Activated CD8-positive, alpha-beta memory T cell treated with anti-CD3 and anti-CD28 coated beads, Interleukin-2, amount 10 ng/mL, durations not matched to agents 7 days and 5 days (primary cell): ENCODE data around the gene PRR29. TPM values are rescaled to one million over a fixed set of nuclear protein-coding genes. Genes with fewer than 3 reads are reported as not detected.
"Not testable (repeated sequence)": the region's sequence is repeated elsewhere in the genome, so short reads cannot be mapped to it uniquely, and the experiment has no call there.

Source experiments
- ATAC-seq: fragments of 150-1000 bp; cut with Tn5 transposase; one replicate; pipeline ENCODE4 v1.10.0; 2021; ENCODE audit warnings: moderate library complexity
- CTCF ChIA-PET: fragments of 350-600 bp; sonication (Branson Sonifier 250); formaldehyde crosslinking; loops from one replicate; lab custom pipeline; 2021; ENCODE audit warnings: antibody characterized with exemption; lab: Charles Lee
- DNase-seq: peaks from one replicate; pipeline ENCODE4 v3.0.0-alpha.2; 2020
- H3K27ac Mint-ChIP-seq: one replicate; pipeline ENCODE4 v1.8.0; 2021; ENCODE audit warnings: mild to moderate bottlenecking, mixed read lengths
- H3K27me3 Mint-ChIP-seq: one replicate; pipeline ENCODE4 v1.8.0; 2021; ENCODE audit warnings: mixed read lengths
- H3K36me3 Mint-ChIP-seq: one replicate; pipeline ENCODE4 v1.8.0; 2021; ENCODE audit warnings: mild to moderate bottlenecking, mixed read lengths
- H3K4me1 Mint-ChIP-seq: one replicate; pipeline ENCODE4 v1.8.0; 2021; ENCODE audit warnings: mixed read lengths
- H3K4me3 Mint-ChIP-seq: one replicate; pipeline ENCODE4 v1.8.0; 2021; ENCODE audit warnings: mild to moderate bottlenecking, moderate library complexity, mixed read lengths
- H3K9me3 Mint-ChIP-seq: one replicate; pipeline ENCODE4 v1.8.0; 2022; ENCODE audit warnings: low read depth, mixed read lengths
- total RNA-seq, 2 experiments: library from RNA; stranded (reverse); gene quantifications; one replicate each; pipeline ENCODE4 v1.2.3, GENCODE V29; 2021

PRR29 gene
- total RNA-seq, 2 experiments from 2014 or later = 1.5 to 3.3 TPM

DNA sequence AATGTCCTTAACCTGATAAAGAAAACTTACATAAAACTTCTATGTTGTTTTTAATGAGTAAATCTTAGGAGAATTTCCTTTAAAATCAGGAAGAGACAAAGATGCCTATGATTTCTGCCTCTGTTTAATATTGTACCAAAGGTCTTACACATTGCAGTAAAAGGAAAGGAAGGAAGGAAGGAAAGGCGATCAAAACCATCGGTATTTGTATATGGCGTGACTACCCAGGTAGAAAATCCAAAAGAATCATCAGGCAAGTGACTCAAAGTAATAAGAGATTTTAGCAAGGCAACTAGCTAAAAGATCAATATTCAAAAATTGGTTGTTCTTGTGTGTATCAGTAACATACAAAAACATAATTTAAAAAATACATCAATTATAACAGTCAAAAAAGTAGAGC lies 18.8 kb downstream of the PRR29 start:
- H3K36me3 Mint-ChIP-seq = peaks cover 3% of the 10 kb centered on the region
- peak overlapping the region; percentile 93 for H3K27ac Mint-ChIP-seq
- CTCF ChIA-PET = interaction anchor here (0.9 to 3.3 kb wide), 16 partner anchors 9 to 128 kb away, joined by 3 to 29 read pairs (median 8); partner anchors contain the start of genes CSHL1 and ERN1
- ATAC-seq = no peak
- H3K9me3 Mint-ChIP-seq = no peaks in the 10 kb centered on the region
- H3K4me1 Mint-ChIP-seq = peaks cover 65% of the 10 kb centered on the region
- peak overlapping the region; percentile 69 for H3K4me3 Mint-ChIP-seq
- no peak for DNase-seq
- no peaks in the 10 kb centered on the region for H3K27me3 Mint-ChIP-seq

DNA sequence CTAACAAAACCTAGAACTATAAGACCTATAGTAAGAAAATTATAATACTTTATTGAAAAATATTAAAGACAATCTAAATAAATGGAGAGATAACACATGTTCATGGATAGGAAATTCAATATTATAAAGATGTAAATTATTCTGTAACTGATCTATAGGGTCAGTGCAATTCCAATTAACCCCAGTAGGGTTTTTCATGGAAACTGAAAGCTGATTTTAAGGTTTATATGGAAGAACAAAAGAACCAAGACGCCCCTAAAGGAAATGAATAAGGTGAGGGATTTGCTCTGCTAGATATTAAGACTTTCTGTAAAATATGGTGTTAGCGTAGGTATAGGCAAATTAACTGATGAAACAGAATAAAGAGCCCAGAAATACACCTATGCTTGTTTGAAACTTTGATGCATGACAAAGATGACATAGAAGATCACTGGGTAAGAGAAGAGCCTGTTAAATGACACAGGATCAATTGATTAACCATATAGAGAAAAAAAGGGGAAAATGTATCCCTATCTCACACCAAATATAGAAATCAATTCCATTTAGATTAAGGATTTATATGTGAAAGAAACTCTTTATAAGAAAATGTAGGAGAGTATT lies 19.3 kb downstream of the PRR29 start:
- Mint-ChIP-seq H3K9me3 (no peaks in the 10 kb centered on the region), H3K4me3 (peak overlapping the region; percentile 50), H3K4me1 (peaks cover 70% of the 10 kb centered on the region), H3K27ac (peak overlapping the region; percentile 84), H3K27me3 (no peaks in the 10 kb centered on the region), H3K36me3 (peaks cover 3% of the 10 kb centered on the region)
- CTCF ChIA-PET = interaction anchor here (0.7 to 3.3 kb wide), 13 partner anchors 8 to 128 kb away, joined by 3 to 29 read pairs (median 8); partner anchors contain the start of genes CSHL1, ERN1 and PRR29
- no peak for ATAC-seq
- DNase-seq = no peak

DNA sequence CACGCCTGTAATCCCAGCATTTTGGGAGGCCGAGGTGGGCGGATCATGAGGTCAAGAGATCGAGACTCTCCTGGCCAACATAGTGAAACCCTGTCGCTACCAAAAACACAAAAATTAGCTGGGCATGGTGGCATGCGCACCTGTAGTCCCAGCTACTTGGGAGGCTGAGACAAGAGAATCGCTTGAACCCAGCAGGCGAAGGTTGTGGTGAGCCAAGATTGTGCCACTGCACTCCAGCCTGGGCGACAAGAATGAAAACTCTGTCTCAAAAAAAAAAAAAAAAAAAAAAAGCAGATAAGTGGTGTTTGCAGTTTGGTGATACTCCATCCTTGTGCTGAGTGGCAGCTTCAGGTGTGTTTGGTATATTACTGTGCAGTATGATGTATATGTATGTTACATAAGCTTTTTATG lies 21.4 kb downstream of the PRR29 start:
- peak overlapping the region; percentile 98 for H3K27ac Mint-ChIP-seq
- not testable (repeated sequence) for H3K27me3 Mint-ChIP-seq, H3K36me3 Mint-ChIP-seq, H3K9me3 Mint-ChIP-seq
- H3K4me1 Mint-ChIP-seq = peaks cover 71% of the 10 kb centered on the region
- DNase-seq (peak; percentile 50), ATAC-seq (peak; percentile 7)
- CTCF ChIA-PET = interaction anchor here (0.7 to 4.5 kb wide), 17 partner anchors 9 to 176 kb away, joined by 3 to 30 read pairs (median 7); partner anchors contain the start of genes GH1 and PRR29
- peak overlapping the region; percentile 92 for H3K4me3 Mint-ChIP-seq

DNA sequence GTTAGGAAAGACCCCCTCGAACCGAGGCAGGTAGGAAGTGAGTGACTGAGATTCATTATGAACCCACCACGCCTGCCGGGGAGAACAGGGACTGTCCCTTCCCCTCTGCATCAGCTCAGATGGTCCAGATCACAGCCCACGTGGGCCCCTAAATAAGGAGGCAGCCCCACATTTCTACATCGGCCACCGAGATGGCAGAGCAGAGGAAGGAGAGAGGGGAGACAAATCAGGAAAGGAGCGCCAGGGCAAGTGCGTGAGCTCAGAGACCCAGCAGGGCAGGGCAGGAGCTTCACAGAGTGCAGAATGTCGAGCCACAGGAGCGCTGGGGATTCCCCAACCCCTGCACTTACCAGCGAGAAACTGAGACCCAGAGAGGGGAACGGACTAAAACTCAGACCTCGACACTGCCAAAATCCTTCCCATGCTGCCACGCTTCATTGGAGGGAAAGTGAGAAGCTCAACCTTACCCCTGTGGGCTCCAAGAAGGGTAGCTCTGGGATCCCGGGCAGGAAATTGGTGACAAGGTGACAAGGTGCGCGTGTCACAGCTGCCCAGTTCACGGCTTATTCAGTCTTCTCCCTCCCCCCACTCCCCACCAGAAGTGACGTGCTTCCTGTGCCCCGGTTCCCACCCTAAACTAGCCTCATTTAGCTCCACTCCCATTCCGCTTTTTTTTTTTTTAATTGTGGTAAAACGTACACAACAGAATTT lies 22.1 kb downstream of the PRR29 start, which contains the start of gene ICAM2:
ICAM2 (minus strand) TSS at position 578 of the 711 bp plus-strand sequence. CDS start 13,942 bp downstream, outside the sequence.
- no peaks in the 10 kb centered on the region for H3K9me3 Mint-ChIP-seq
- DNase-seq (peak; percentile 97), ATAC-seq (peak; percentile 75)
- H3K36me3 Mint-ChIP-seq = no peaks in the 10 kb centered on the region
- H3K4me1 Mint-ChIP-seq = peaks cover 73% of the 10 kb centered on the region
- H3K27me3 Mint-ChIP-seq = no peaks in the 10 kb centered on the region
- H3K4me3 Mint-ChIP-seq = peak within 1 kb of the TSS; percentile 92
- CTCF ChIA-PET = interaction anchor here (0.6 to 4.5 kb wide), 30 partner anchors 9 to 736 kb away, joined by 3 to 30 read pairs (median 4); partner anchors contain the start of genes CSHL1, GH1 and PRR29
- H3K27ac Mint-ChIP-seq = peak within 1 kb of the TSS; percentile 98

DNA sequence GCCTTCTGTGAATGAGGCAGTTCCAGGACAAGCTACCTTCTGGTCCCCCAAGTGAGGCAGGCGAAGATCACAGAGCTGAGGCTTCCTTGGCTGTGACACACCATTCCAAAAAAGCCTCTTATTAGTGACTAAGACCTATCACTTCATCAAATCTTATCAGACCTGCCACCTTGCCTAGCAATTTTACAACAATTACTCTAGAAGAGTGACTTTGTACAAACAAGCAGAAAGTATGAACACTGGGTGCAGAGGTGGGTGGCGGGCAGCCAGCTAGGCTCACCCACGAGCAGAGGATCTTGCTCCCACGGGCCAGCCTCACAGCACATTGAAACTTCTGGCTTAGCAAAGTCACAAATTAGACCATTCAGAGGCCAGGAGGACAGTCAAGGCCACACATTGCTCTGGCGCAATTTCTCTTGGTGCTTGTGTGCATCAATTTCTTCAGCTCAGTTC lies 24.5 kb downstream of the PRR29 start:
- peak overlapping the region; percentile 80 for H3K27ac Mint-ChIP-seq
- DNase-seq = no peak
- peaks cover 69% of the 10 kb centered on the region for H3K4me1 Mint-ChIP-seq
- H3K9me3 Mint-ChIP-seq = no peaks in the 10 kb centered on the region
- CTCF ChIA-PET = interaction anchor here (0.7 to 10.4 kb wide), 7 partner anchors 32 to 687 kb away, joined by 3 to 488 read pairs (median 4); partner anchors contain the start of gene ERN1
- ATAC-seq = no peak
- H3K27me3 Mint-ChIP-seq = no peaks in the 10 kb centered on the region
- no peaks in the 10 kb centered on the region for H3K36me3 Mint-ChIP-seq
- H3K4me3 Mint-ChIP-seq = no peak overlapping the region

DNA sequence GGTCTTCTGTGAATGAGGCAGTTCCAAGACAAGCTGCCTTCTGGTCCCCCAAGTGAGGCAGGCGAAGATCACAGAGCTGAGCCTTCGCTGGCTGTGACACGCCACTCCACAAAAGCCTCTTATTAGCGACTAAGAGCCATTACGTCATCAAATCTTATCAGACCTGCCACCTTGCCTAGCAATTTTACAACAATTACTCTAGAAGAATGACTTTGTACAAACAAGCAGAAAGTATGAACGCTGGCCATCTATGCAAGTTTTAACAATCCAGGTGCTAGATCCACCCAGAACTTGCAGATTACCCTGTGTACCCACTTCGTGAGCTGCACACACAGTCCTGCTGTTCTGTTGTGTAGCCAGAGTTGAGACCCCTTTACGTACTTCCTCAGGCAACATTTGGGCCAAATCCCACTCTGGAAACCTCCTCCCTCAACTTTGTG lies 26.1 kb downstream of the PRR29 start:
- Mint-ChIP-seq H3K36me3 (no peaks in the 10 kb centered on the region), H3K27ac (peak overlapping the region; percentile 92), H3K4me1 (peaks cover 63% of the 10 kb centered on the region), H3K27me3 (no peaks in the 10 kb centered on the region), H3K4me3 (no peak overlapping the region), H3K9me3 (no peaks in the 10 kb centered on the region)
- CTCF ChIA-PET = interaction anchor here (0.9 to 10.4 kb wide), 21 partner anchors 12 to 135 kb away, joined by 3 to 488 read pairs (median 14); partner anchors contain the start of genes CD79B, CSHL1, ERN1 and GH1
- DNase-seq = no peak
- no peak for ATAC-seq

DNA sequence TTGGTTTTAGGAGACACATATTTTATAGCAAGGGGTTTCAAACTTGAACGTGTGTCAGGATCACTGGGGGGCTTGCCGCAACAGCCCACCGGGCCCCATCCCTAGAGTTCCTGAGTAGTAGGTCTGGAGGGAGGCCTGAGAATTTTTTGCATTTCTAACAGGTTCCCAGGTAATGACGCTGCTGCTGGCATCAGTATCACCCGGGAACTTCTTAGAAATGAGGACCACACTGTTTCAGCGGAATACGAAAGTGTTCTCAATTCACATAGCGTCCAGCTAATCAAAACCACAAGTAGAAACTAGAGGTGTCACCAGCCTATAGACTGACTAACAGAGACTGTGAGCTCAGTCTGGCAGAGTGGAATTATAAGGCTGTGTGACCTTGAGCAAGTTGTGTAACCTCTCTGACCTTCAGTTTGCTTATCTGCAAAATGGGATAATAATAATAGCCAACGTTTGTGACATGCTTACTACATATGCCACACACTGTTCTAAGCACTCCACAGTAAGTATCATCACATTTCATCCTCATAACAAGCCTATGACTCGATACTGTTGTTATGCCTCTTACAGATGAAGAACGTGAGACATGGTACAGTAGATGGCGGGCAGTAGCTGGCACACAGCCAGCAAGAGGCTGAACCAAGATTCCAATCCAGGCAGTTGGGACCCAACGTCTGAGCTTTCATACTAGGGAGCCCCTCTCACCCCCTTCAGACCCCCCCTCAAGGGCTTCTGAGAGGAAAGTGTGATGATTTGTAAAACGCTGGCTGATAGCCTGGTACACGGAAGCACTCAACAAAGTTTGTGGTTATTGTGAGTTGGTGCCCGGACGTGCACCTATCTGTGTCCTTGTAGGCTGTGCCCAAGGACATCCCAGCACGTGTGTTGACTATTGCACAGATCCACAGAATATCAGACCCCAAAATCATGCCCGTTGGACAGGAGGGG lies 26.9 kb downstream of the PRR29 start:
- no peaks in the 10 kb centered on the region for H3K9me3 Mint-ChIP-seq
- ATAC-seq (peak; percentile 16), DNase-seq (peak; percentile 67)
- peaks cover 61% of the 10 kb centered on the region for H3K4me1 Mint-ChIP-seq
- no peaks in the 10 kb centered on the region for H3K36me3 Mint-ChIP-seq
- peak overlapping the region; percentile 65 for H3K4me3 Mint-ChIP-seq
- no peaks in the 10 kb centered on the region for H3K27me3 Mint-ChIP-seq
- H3K27ac Mint-ChIP-seq = peak overlapping the region; percentile 92
- CTCF ChIA-PET = interaction anchor here (0.5 to 10.4 kb wide), 55 partner anchors 8 to 266 kb away, joined by 3 to 488 read pairs (median 6); partner anchors contain the start of genes CD79B, CSHL1, ERN1 and GH1

DNA sequence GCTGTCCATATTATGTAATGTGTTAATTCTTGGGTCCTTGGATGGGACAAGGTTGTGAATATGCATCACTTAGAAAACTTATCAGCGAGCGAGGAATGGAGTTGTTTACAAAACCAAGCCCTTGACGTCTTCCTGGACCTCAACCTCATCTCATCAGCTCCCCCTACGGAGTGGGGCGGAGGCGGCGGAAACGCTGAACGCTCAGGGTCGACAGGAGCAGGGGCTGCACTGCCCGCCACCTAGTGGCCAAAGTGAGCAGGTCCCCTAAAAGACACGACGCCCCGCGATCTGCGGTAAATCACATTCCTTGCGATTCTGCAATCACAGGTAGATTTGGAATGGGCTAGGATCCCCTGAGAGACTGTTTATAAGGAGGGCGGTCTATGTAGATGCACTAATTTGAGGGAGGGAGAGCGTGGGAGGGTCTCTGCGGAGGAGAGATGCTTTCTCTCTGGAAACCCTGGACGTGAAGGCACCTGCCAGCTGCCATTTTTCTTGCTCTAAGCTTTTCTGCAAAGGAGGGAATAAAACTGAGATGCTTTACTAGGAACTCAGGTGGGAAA lies 27.7 kb downstream of the PRR29 start:
- H3K36me3 Mint-ChIP-seq = no peaks in the 10 kb centered on the region
- ATAC-seq = peak; percentile 87
- H3K9me3 Mint-ChIP-seq = no peaks in the 10 kb centered on the region
- peaks cover 60% of the 10 kb centered on the region for H3K4me1 Mint-ChIP-seq
- peak overlapping the region; percentile 92 for H3K27ac Mint-ChIP-seq
- CTCF ChIA-PET = interaction anchor here (0.5 to 10.4 kb wide), 56 partner anchors 9 to 265 kb away, joined by 3 to 488 read pairs (median 6); partner anchors contain the start of genes CD79B, CSHL1, ERN1 and GH1
- DNase-seq = peak; percentile 97
- no peaks in the 10 kb centered on the region for H3K27me3 Mint-ChIP-seq
- H3K4me3 Mint-ChIP-seq = peak overlapping the region; percentile 65

DNA sequence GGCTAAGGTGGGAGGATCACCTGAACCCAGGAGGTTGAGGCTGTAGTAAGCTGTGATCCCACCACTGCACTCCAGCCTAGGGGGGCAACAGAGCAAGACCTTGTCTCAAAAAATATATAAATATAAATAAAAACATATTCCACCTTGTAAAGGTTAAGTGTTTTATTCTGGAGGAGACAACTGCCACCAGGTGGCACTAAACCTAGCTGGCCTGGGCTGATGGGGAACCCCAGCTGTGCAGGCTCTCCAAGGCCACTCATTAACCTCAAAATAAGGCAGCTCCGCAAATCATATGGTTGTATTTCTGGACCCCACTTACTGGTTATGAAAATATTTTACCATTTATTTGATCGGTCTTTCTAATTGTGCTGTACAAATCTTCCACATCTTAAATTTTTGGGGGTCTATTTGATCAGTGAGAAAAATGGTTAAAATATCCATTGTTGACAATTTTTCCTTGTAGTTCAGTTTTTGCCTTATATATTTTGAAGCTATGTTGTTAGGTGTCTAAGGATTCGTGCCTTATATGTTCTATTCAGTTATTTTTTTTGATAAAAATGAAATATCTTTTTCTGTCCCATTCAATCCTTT lies 30.8 kb downstream of the PRR29 start:
- ATAC-seq (no peak), DNase-seq (peak; percentile 85)
- CTCF ChIA-PET = interaction anchor here (0.7 to 10.4 kb wide), 56 partner anchors 9 to 462 kb away, joined by 3 to 488 read pairs (median 5); partner anchors contain the start of genes CD79B, CSHL1, ERN1 and GH1

DNA sequence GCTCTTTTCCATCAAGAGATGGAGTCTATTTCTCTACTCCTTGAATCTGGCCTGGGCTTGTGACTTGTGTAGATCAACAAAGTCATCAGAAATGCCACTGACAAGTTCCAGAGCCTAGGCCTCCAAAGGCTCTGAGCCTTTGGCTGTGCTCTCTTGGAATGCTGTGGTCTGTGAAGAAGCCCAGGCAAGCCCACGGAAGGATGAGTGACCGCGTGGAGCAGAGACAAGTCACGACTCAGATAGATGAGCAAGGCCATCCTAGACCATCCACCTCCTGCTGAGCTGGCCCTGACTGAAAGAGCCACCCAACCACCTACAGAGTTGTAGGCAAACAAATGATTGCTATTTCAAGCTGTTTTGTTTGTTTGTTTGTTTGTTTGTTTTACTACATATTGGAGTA lies 33.9 kb downstream of the PRR29 start:
- DNase-seq (no peak), ATAC-seq (no peak)
- no peak overlapping the region for H3K4me3 Mint-ChIP-seq
- no peaks in the 10 kb centered on the region for H3K9me3 Mint-ChIP-seq
- H3K27ac Mint-ChIP-seq = no peak overlapping the region
- no peaks in the 10 kb centered on the region for H3K36me3 Mint-ChIP-seq
- no peaks in the 10 kb centered on the region for H3K27me3 Mint-ChIP-seq
- CTCF ChIA-PET = interaction anchor here (1.1 to 10.4 kb wide), 2 partner anchors 20 to 96 kb away, joined by 3 to 488 read pairs; partner anchors contain the start of gene ERN1
- H3K4me1 Mint-ChIP-seq = peaks cover 12% of the 10 kb centered on the region

More for the DNA sequence above, 30.8 kb downstream of the PRR29 start:
- H3K27ac Mint-ChIP-seq = no peak overlapping the region
- H3K9me3 Mint-ChIP-seq = no peaks in the 10 kb centered on the region
- no peaks in the 10 kb centered on the region for H3K27me3 Mint-ChIP-seq
- H3K36me3 Mint-ChIP-seq = no peaks in the 10 kb centered on the region
- peaks cover 37% of the 10 kb centered on the region for H3K4me1 Mint-ChIP-seq
- no peak overlapping the region for H3K4me3 Mint-ChIP-seq

DNA sequence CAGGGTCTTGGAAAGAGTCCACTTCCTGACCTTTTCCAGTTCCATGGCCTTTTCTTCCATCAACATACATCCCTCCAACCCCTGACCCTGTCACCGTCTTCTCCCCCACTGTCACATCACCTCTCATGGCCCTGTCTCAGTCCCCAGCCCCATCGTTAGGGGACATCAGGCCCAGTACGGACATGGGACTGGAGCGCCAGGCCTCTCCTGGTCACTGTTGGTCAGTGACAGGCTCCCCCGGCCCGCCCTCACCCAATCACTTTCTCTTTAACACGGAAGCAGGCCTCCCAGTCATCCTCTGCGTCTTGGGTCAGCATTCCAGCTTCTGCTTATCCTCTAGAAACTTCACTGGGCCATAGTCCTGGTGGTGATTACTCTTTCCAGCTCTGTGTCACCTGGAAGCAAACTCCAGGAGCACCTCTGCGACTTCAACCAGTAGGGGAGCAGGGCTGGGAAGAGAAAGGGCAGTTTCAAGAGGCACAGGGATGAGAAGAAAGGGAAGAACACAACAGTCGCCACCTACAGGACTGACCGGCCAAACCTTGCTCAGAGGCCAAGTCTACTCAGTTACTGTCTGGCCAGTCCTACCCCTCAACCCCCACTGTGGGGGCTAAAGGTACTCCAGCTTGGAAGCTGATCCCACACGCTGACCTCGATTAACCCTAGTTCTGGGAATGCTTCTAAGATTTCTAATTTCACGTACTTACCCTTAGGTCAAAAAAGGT lies 38.2 kb downstream of the PRR29 start:
- no peaks in the 10 kb centered on the region for H3K4me1 Mint-ChIP-seq
- H3K27me3 Mint-ChIP-seq = no peaks in the 10 kb centered on the region
- H3K4me3 Mint-ChIP-seq = no peak overlapping the region
- H3K36me3 Mint-ChIP-seq = no peaks in the 10 kb centered on the region
- DNase-seq (no peak), ATAC-seq (no peak)
- CTCF ChIA-PET = no interaction called here
- no peaks in the 10 kb centered on the region for H3K9me3 Mint-ChIP-seq
- H3K27ac Mint-ChIP-seq = no peak overlapping the region
